Esophagus muscularis mucosa (tissue), 4 donors: ENCODE results near the gene NCR1. TPM values are rescaled to one million over a fixed set of nuclear protein-coding genes. Genes with fewer than 3 reads are reported as not detected.
"Not testable (repeated sequence)": the region's sequence is repeated elsewhere in the genome, so short reads cannot be mapped to it uniquely, and the experiment has no call there.

Source experiments
- DNase-seq: peaks from one replicate; pipeline ENCODE4 v3.0.0-alpha.2; 2017; ENCODE audit errors: extremely low spot score
- H3K27ac ChIP-seq, 4 donors: fragments of 200-600 bp; sonication (generic); replicated peaks in 1 of 4; 1 replicate in 3 of 4; 2 replicates in 1 of 4; pipeline ENCODE4 v1.5.1; 2016 to 2019; ENCODE audit warnings: mild to moderate bottlenecking in 1 of 4
- H3K27me3 ChIP-seq, 4 donors: fragments of 200-600 bp; sonication (generic); one replicate each; pipeline versions ENCODE4 v1.5.1 to v1.6.0; 2016 to 2019
- H3K36me3 ChIP-seq, 4 donors: fragments of 200-600 bp; sonication (generic); one replicate each; pipeline ENCODE4 v1.5.1; 2016 to 2019
- H3K4me1 ChIP-seq, 4 donors: fragments of 200-600 bp; sonication (generic); one replicate each; pipeline ENCODE4 v1.5.1; 2016 to 2019
- H3K4me3 ChIP-seq, 4 donors: fragments of 200-600 bp; sonication (generic); 1 replicate in 2 of 4; 2 replicates in 2 of 4; pipeline ENCODE4 v1.5.1; 2016 to 2019; ENCODE audit warnings: mild to moderate bottlenecking in 4 of 4, moderate library complexity in 1 of 4
- H3K9me3 ChIP-seq, 4 donors: fragments of 200-600 bp; sonication (generic); 1 replicate in 3 of 4; 2 replicates in 1 of 4; pipeline ENCODE4 v1.5.1; 2016 to 2019
- EP300 ChIP-seq: sonication (generic); formaldehyde crosslinking; IDR thresholded peaks from one replicate; pipeline ENCODE4 v1.6.1; 2017; ENCODE audit warnings: antibody characterized with exemption
- POLR2A ChIP-seq: fragments of 450-650 bp; IDR thresholded peaks from one replicate; pipeline ENCODE4 v1.6.1; 2017; ENCODE audit warnings: antibody characterized with exemption, moderate library complexity, mild to moderate bottlenecking, low read depth
- POLR2AphosphoS5 ChIP-seq, 2 donors: sonication (generic); formaldehyde crosslinking; IDR thresholded peaks; one replicate each; pipeline ENCODE4 v1.6.1; 2017; ENCODE audit warnings: antibody characterized with exemption in 2 of 2
- WGBS: methylation state at CpG from one replicate; pipeline ENCODE4 v1.1.5; 2018; 5-methylcytosine and 5-hydroxymethylcytosine counted together
- intact Hi-C: fragments of 100-400 bp; cut with DNase I; formaldehyde crosslinking; loops from one replicate; pipeline ENCODE4 v1.15.1; 2023
- total RNA-seq, 4 donors: library from RNA; depleted of rRNA; stranded (reverse); fragments of >200 nt; gene quantifications; one replicate each; pipeline versions ENCODE4 v1.1.0 to v1.2.1, GENCODE V29; 2016
- TF ChIP-seq, protein P1 (sequence below), 3 experiments: fragments of 200-600 bp in 2 of 3; fragments of 450-650 bp in 1 of 3; sonication (generic) in 2 of 3; IDR thresholded peaks; one replicate each; pipeline ENCODE4 v1.5.1; 2017 to 2019; ENCODE audit warnings: antibody characterized with exemption in 3 of 3, mild to moderate bottlenecking in 2 of 3, moderate library complexity in 1 of 3

Gene NCR1
- total RNA-seq, 4 donors from 2014 or later: 0.33 TPM; not detected in 3

DNA sequence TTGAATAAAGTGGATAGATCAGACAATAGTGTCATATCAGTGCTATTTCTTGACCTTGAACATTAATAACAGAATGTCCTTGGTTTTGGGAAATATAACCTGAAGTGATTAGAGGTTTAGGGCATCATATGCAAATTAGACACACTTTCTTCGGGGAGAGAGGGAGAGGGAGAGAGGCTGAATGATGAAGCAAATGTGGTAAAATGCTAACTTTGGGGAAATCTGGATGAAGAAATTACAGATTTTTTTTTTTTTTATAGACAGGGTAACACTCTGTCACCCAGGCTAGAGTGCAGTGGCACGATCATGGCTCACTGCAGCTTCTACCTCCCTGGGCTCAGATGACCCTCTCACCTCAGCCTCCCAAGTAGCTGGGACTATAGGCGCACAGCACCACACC is 3.9 kb upstream of the NCR1 start:
- Histone ChIP-seq H3K27ac (no peak overlapping the region), H3K4me1 (no peaks in the 10 kb centered on the region), H3K27me3 (peaks cover 0 to 36% (median 0%) of the 10 kb centered on the region in 4 donors), H3K36me3 (no peaks in the 10 kb centered on the region), H3K9me3 (no peaks in the 10 kb centered on the region), H3K4me3 (no peak overlapping the region)
- TF ChIP-seq POLR2AphosphoS5 (IDR thresholded peaks at IDR 0.05): no peak
- intact Hi-C loops: no loop called here
- WGBS: 78% methylated on average over 3 of the region's 3 CpGs
- DNase-seq: no peak

DNA sequence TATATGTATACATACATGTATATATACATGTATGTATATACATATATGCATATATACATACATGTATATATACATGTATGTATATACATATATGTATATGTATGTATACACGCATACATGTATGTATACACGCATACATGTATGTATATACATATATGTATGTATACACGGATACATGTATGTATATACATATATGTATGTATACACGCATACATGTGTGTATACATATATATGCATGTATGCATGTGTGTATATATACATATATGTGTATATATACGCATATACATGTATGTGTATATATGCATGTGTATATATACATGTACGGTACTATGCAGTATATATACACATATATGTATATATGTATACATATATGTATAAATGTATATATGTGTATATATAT is 2.6 kb upstream of the NCR1 start:
- WGBS: 88% methylated on average over 6 of the region's 6 CpGs
- peaks cover 0 to 39% (median 0%) of the 10 kb centered on the region in 4 donors for H3K27me3 ChIP-seq
- intact Hi-C loops: no loop called here
- DNase-seq: no peak
- TF ChIP-seq EP300 (no peak), POLR2AphosphoS5 (IDR thresholded peaks at IDR 0.05) (no peak), POLR2A (no peak)
- TF ChIP-seq, protein P1, sequence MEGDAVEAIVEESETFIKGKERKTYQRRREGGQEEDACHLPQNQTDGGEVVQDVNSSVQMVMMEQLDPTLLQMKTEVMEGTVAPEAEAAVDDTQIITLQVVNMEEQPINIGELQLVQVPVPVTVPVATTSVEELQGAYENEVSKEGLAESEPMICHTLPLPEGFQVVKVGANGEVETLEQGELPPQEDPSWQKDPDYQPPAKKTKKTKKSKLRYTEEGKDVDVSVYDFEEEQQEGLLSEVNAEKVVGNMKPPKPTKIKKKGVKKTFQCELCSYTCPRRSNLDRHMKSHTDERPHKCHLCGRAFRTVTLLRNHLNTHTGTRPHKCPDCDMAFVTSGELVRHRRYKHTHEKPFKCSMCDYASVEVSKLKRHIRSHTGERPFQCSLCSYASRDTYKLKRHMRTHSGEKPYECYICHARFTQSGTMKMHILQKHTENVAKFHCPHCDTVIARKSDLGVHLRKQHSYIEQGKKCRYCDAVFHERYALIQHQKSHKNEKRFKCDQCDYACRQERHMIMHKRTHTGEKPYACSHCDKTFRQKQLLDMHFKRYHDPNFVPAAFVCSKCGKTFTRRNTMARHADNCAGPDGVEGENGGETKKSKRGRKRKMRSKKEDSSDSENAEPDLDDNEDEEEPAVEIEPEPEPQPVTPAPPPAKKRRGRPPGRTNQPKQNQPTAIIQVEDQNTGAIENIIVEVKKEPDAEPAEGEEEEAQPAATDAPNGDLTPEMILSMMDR (IDR thresholded peaks at IDR 0.05): no peak
- no peak overlapping the region for H3K27ac ChIP-seq
- no peaks in the 10 kb centered on the region for H3K4me1 ChIP-seq
- H3K4me3 ChIP-seq: no peak overlapping the region
- no peaks in the 10 kb centered on the region for H3K36me3 ChIP-seq
- H3K9me3 ChIP-seq: no peaks in the 10 kb centered on the region

DNA sequence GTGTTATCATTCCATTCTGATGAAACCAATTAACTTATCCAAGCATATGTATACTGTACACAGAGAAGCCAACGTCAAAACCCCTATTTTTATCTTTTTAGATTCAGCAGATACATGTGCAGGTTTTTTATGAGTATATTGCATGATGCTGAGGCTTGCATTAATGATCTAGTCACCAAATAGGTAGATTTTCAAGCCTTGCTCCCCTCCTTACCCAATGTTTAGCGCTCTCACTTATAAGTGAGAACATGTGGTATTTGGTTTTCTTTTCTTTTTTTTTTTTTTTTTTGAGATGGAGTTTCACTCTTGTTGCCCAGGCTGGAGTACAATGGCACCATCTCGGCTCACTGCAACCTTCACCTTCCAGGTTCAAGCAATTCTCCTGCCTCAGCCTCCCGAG is 1.7 kb upstream of the NCR1 start:
- 77% methylated on average over 4 of the region's 4 CpGs for WGBS
- peaks cover 0 to 38% (median 0%) of the 10 kb centered on the region in 4 donors for H3K27me3 ChIP-seq

DNA sequence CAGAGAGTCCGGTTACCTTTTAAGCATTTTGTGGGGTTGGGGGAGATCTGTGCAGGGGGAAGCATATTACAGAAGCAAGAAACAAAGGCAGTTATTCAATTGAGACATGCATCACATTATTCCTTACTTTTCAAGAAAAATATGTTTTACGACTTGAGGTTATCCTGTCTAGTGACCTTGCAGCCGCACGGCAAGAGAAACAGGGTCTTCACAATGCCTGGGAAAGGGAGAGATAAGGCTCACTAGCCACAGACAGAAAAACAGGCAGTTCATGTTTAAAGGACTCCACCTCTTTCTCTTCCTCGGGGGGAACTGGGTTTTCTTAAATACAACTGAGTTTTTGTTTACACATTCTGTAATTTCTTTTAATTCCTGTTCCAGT is 536 bp upstream of the NCR1 start:
- Histone ChIP-seq H3K4me3 (no peak overlapping the region), H3K36me3 (no peaks in the 10 kb centered on the region), H3K27me3 (peaks cover 0 to 27% (median 0%) of the 10 kb centered on the region in 4 donors), H3K9me3 (no peaks in the 10 kb centered on the region), H3K27ac (no peak overlapping the region), H3K4me1 (no peaks in the 10 kb centered on the region)
- intact Hi-C loops: no loop called here
- 41% methylated on average over 5 of the region's 5 CpGs for WGBS
- no peak for DNase-seq
- no peak for TF ChIP-seq POLR2AphosphoS5 (IDR thresholded peaks at IDR 0.05)
- TF ChIP-seq POLR2A: no peak
- TF ChIP-seq, protein P1 (IDR thresholded peaks at IDR 0.05): no peak
- TF ChIP-seq EP300: no peak

More for the DNA sequence above, 1.7 kb upstream of the NCR1 start:
- DNase-seq, H3K27ac ChIP-seq, H3K4me3 ChIP-seq, H3K4me1 ChIP-seq, H3K9me3 ChIP-seq, intact Hi-C loops, H3K36me3 ChIP-seq: not testable (repeated sequence)

DNA sequence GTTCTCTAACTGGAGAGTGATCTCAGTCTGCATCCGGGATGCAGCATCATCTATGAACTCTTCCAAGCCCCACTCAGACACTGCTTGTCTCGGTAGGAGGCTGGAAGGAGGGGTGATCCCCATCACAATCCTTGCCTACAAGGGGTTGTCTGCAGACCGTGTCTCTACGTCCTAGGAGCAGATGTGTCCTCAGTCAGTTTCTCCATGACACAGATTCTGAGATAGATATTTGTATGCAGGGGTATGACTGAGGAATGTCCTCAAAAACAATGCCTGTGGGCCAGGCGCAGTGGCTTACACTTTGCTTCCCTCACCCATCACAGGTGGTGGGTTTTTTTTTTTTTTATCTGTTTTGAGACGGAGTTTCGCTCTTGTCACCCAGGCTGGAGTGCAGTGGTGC is 871 bp downstream of the NCR1 start:
- Histone ChIP-seq H3K27me3 (peaks cover 0 to 28% (median 0%) of the 10 kb centered on the region in 4 donors), H3K4me3 (no peak overlapping the region), H3K9me3 (no peaks in the 10 kb centered on the region), H3K36me3 (no peaks in the 10 kb centered on the region), H3K4me1 (no peaks in the 10 kb centered on the region), H3K27ac (no peak overlapping the region)
- TF ChIP-seq EP300: no peak
- TF ChIP-seq, protein P1 (IDR thresholded peaks at IDR 0.05): no peak
- TF ChIP-seq POLR2AphosphoS5 (IDR thresholded peaks at IDR 0.05): no peak
- no peak for TF ChIP-seq POLR2A
- 93% methylated on average over 6 of the region's 7 CpGs for WGBS
- intact Hi-C loops: no loop called here
- DNase-seq: no peak

DNA sequence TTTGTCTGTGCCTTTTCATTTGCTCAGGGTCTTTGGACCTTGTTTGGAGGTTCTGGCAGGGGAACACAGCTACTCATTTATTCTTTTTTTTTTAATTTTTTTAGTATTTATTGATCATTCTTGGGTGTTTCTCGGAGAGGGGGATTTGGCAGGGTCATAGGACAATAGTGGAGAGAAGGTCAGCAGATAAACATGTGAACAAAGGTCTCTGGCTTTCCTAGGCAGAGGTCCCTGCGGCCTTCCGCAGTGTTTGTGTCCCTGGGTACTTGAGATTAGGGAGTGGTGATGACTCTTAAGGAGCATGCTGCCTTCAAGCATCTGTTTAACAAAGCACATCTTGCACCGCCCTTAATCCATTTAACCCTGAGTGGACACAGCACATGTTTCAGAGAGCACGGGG is 2.0 kb downstream of the NCR1 start:
- DNase-seq, H3K4me1 ChIP-seq, H3K27ac ChIP-seq, H3K4me3 ChIP-seq, H3K36me3 ChIP-seq, H3K9me3 ChIP-seq, intact Hi-C loops: not testable (repeated sequence)
- WGBS: 86% methylated on average over 5 of the region's 5 CpGs
- H3K27me3 ChIP-seq: peaks cover 0 to 31% (median 0%) of the 10 kb centered on the region in 4 donors
